Nephron (organoid): Measurements from ENCODE around the gene FNDC1.

Source experiments
- H3K27ac Mint-ChIP-seq, 3 experiments: 2 replicates each; pipeline ENCODE4 v1.8.0; 2020; ENCODE audit warnings: mixed read lengths in 3 of 3, mild to moderate bottlenecking in 2 of 3, moderate library complexity in 1 of 3
- H3K27me3 Mint-ChIP-seq: 2 replicates; pipeline ENCODE4 v1.8.0; 2021; ENCODE audit warnings: low read depth, mild to moderate bottlenecking, moderate library complexity, mixed read lengths
- H3K36me3 Mint-ChIP-seq: 2 replicates; pipeline ENCODE4 v1.8.0; 2020; ENCODE audit warnings: low read depth, mixed read lengths
- H3K4me1 Mint-ChIP-seq: 2 replicates; pipeline ENCODE4 v1.8.0; 2020; ENCODE audit warnings: mixed read lengths
- H3K4me3 Mint-ChIP-seq, 3 experiments: 2 replicates each; pipeline ENCODE4 v1.8.0; 2020; ENCODE audit warnings: mild to moderate bottlenecking in 3 of 3, mixed read lengths in 3 of 3, moderate library complexity in 2 of 3
- H3K9me3 Mint-ChIP-seq: 2 replicates; pipeline ENCODE4 v1.8.0; 2020; ENCODE audit warnings: mixed read lengths
- TF ChIP-seq, protein P1 (sequence below), 3 experiments: fragments of 200-600 bp; sonication (generic); IDR thresholded peaks; one replicate each; pipeline ENCODE4 v1.5.0; 2021; ENCODE audit warnings: antibody characterized with exemption in 3 of 3; ENCODE audit not compliant: unreplicated experiment in 3 of 3

The FNDC1 gene

DNA sequence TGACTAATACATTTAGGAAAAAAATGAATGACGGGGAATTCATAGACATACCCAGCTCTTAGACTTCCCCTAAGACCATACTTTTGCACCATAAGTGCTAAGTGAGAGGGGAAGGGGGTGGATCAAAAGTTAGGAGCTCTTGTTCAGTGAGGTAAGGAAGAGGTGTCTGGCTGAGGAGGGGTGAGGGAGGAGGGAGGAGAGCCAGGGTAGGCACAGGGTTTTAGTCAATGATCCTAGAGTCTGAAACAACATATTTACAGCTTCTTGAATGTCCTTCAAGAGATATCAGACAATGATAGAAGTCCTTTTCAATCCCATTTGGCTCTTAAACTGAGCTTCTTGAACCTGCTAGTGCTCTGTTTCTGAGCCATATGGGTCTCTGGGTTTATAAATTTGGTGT is 135.4 kb downstream of the FNDC1 start:
- Mint-ChIP-seq H3K4me3 (no peak overlapping the region), H3K9me3 (peaks cover 2% of the 10 kb centered on the region), H3K4me1 (no peaks in the 10 kb centered on the region), H3K27ac (no peak overlapping the region), H3K36me3 (no peaks in the 10 kb centered on the region), H3K27me3 (peaks cover 4% of the 10 kb centered on the region)
- TF ChIP-seq, protein P1, sequence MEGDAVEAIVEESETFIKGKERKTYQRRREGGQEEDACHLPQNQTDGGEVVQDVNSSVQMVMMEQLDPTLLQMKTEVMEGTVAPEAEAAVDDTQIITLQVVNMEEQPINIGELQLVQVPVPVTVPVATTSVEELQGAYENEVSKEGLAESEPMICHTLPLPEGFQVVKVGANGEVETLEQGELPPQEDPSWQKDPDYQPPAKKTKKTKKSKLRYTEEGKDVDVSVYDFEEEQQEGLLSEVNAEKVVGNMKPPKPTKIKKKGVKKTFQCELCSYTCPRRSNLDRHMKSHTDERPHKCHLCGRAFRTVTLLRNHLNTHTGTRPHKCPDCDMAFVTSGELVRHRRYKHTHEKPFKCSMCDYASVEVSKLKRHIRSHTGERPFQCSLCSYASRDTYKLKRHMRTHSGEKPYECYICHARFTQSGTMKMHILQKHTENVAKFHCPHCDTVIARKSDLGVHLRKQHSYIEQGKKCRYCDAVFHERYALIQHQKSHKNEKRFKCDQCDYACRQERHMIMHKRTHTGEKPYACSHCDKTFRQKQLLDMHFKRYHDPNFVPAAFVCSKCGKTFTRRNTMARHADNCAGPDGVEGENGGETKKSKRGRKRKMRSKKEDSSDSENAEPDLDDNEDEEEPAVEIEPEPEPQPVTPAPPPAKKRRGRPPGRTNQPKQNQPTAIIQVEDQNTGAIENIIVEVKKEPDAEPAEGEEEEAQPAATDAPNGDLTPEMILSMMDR (IDR thresholded peaks at IDR 0.05; ENCODE audit: unreplicated experiment in 3 of 3), result no peak

DNA sequence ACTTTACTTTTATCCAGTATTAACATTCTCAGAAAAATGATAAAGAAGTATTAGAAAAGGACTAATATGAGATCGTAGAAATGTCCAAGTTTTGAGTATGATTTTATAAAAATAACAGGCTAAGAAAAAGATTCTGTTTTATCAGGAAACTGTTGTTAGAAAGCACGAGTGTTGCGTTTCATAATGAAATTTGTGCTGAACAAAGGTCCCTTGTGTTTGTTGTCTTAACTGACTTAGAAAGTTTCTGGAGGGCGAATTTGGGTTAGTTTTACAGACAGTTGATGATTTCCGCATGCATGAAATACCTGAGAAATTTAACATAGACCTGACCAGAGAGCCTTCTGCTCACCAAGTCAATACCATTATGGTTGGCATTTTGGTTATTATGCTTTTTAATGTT is 136.0 kb downstream of the FNDC1 start:
- Mint-ChIP-seq H3K27ac (no peak overlapping the region), H3K9me3 (no peaks in the 10 kb centered on the region), H3K4me1 (no peaks in the 10 kb centered on the region), H3K36me3 (no peaks in the 10 kb centered on the region), H3K27me3 (peaks cover 4% of the 10 kb centered on the region), H3K4me3 (no peak overlapping the region)
- TF ChIP-seq, protein P1 (IDR thresholded peaks at IDR 0.05; ENCODE audit: unreplicated experiment in 3 of 3), result no peak

DNA sequence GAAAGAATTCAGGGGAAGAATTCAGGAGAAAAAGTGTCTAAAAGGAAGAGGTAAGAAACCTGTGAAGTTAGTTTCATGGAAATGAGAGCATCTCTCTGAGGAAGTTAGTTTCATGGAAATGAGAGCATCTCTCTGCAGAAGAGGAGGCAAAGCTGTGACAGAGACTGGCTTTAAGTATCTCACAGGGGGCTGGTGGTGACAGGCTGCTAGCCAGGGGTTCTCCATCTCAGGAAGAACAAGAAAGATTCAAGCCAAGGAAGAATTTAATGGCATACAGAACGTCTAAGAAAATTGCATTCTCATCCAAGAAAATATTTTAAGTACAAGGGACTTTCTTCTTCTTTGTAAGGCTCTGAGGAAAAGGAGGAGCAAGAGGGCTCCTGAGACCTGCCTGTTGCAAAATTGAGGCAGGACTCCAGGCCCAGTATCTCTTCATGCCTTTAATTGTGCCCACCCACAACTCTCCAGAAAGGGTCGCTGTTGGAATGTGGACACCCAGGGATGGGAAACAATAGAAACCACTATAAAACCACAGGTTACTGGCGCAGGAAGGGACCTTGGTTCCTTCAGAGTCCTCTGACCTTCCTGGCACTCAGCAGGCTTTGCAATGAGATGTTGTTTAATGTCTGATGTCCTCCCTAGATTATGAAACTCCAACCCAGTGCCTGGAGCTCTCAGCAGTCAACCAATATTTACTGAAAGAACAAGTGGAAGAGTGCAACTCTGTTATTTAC is 136.8 kb downstream of the FNDC1 start:
- no peak overlapping the region for H3K27ac Mint-ChIP-seq
- H3K4me1 Mint-ChIP-seq, result no peaks in the 10 kb centered on the region
- TF ChIP-seq, protein P1 (IDR thresholded peaks at IDR 0.05; ENCODE audit: unreplicated experiment in 3 of 3), result no peak
- H3K27me3 Mint-ChIP-seq, result peaks cover 8% of the 10 kb centered on the region
- H3K36me3 Mint-ChIP-seq, result no peaks in the 10 kb centered on the region
- H3K9me3 Mint-ChIP-seq, result no peaks in the 10 kb centered on the region
- H3K4me3 Mint-ChIP-seq, result no peak overlapping the region

DNA sequence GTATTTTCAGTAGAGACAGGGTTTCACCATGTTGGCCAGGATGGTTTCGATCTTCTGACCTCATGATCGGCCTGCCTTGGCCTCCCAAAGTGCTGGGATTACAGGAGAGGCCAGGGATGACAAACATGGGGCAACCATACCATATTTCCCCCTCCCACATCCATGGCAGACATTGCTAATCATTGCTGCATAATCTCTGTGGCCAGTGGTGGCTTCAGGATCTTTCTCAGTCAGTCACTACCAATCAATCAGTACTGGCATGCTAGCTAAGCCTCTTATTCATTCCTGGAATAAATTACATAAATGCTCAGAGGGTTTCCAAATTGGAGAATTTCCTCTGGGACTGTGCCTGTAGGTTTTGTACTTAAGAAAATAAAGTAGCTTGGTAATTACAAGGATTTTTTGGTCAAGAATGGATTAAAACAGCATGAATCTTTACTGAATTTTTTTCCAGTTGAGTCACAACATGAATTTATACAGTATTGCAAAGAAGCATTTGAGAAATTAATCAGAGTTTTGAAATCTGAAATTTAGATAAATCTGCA is 138.1 kb downstream of the FNDC1 start:
- Mint-ChIP-seq H3K4me1 (peaks cover 9% of the 10 kb centered on the region), H3K9me3 (no peaks in the 10 kb centered on the region), H3K27ac (no peak overlapping the region), H3K4me3 (no peak overlapping the region), H3K27me3 (peaks cover 8% of the 10 kb centered on the region), H3K36me3 (no peaks in the 10 kb centered on the region)
- TF ChIP-seq, protein P1 (IDR thresholded peaks at IDR 0.05; ENCODE audit: unreplicated experiment in 3 of 3), result no peak

- Mint-ChIP-seq H3K4me3 (no peak overlapping the region), H3K9me3 (no peaks in the 10 kb centered on the region), H3K27me3 (peaks cover 8% of the 10 kb centered on the region), H3K27ac (no peak overlapping the region), H3K4me1 (peaks cover 18% of the 10 kb centered on the region), H3K36me3 (no peaks in the 10 kb centered on the region)
- TF ChIP-seq, protein P1 (IDR thresholded peaks at IDR 0.05; ENCODE audit: unreplicated experiment in 3 of 3), result no peak
Measured at GRCh38 chr6:159308198-159308597, 139.0 kb downstream of the FNDC1 start.

GRCh38 chr6:159309723-159310122 is 140.5 kb downstream of the FNDC1 start:
- TF ChIP-seq, protein P1 (IDR thresholded peaks at IDR 0.05; ENCODE audit: unreplicated experiment in 3 of 3), result no peak
- Mint-ChIP-seq H3K27me3 (peaks cover 4% of the 10 kb centered on the region), H3K27ac (no peak overlapping the region), H3K4me3 (no peak overlapping the region), H3K4me1 (peaks cover 19% of the 10 kb centered on the region), H3K9me3 (no peaks in the 10 kb centered on the region), H3K36me3 (no peaks in the 10 kb centered on the region)
